Stimulated activated CD8-positive, alpha-beta memory T cell treated with anti-CD3 and anti-CD28 coated beads, Interleukin-7, amount 100 ng/mL, for 4 hours (primary cell): Measurements from ENCODE around the gene A1CF.
"Not testable (repeated sequence)": the region's sequence is repeated elsewhere in the genome, so short reads cannot be mapped to it uniquely, and the experiment has no call there.

ENCODE experiments used
- DNase-seq, 2 donors: peaks; one replicate each; pipeline ENCODE4 v3.0.0-alpha.2; 2020; ENCODE audit warnings: low read depth in 2 of 2

The A1CF gene

GRCh38 chr10:50885097-50885859, at the start of gene A1CF:
TSS of gene A1CF (minus strand) at chr10:50885627. CDS start at chr10:50859940, 25,687 bp downstream.
- DNase-seq = no peak

- DNase-seq = no peak
Measured at GRCh38 chr10:50931948-50932431, 46.6 kb upstream of the A1CF start.

- DNase-seq = no peak
Measured at GRCh38 chr10:50929670-50930069, 44.2 kb upstream of the A1CF start.

- DNase-seq = no peak
Measured at GRCh38 chr10:50928190-50928552, 42.7 kb upstream of the A1CF start.

GRCh38 chr10:50927522-50928189, 42.2 kb upstream of the A1CF start:
- DNase-seq = no peak

GRCh38 chr10:50923471-50923870, 38.0 kb upstream of the A1CF start:
- not testable (repeated sequence) for DNase-seq

GRCh38 chr10:50919010-50919409, 33.6 kb upstream of the A1CF start:
- no peak for DNase-seq

GRCh38 chr10:50918529-50918928, 33.1 kb upstream of the A1CF start:
- DNase-seq = no peak

GRCh38 chr10:50917486-50917885, 32.1 kb upstream of the A1CF start:
- DNase-seq = no peak

GRCh38 chr10:50909334-50910014, 24.0 kb upstream of the A1CF start:
- DNase-seq = no peak

- DNase-seq = no peak
Measured at GRCh38 chr10:50908366-50908765, 22.9 kb upstream of the A1CF start.

- DNase-seq = not testable (repeated sequence)
Measured at GRCh38 chr10:50905797-50906196, 20.4 kb upstream of the A1CF start.

- no peak for DNase-seq
Measured at GRCh38 chr10:50896721-50897120, 11.3 kb upstream of the A1CF start.

- no peak for DNase-seq
Measured at GRCh38 chr10:50894312-50894711, 8.9 kb upstream of the A1CF start.

GRCh38 chr10:50892467-50892866, 7.0 kb upstream of the A1CF start:
- DNase-seq = no peak

- no peak for DNase-seq
Measured at GRCh38 chr10:50884302-50884701, 1.1 kb downstream of the A1CF start.

GRCh38 chr10:50883629-50884028, 1.8 kb downstream of the A1CF start:
- no peak for DNase-seq

- DNase-seq = no peak
Measured at GRCh38 chr10:50882540-50882983, 2.9 kb downstream of the A1CF start.

GRCh38 chr10:50881046-50881445, 4.4 kb downstream of the A1CF start:
- not testable (repeated sequence) for DNase-seq

- no peak for DNase-seq
Measured at GRCh38 chr10:50876429-50876828, 9.0 kb downstream of the A1CF start.

GRCh38 chr10:50874723-50875122, 10.7 kb downstream of the A1CF start:
- no peak for DNase-seq

GRCh38 chr10:50866317-50866716, 19.1 kb downstream of the A1CF start:
- no peak for DNase-seq

GRCh38 chr10:50862719-50863118, 22.7 kb downstream of the A1CF start:
- DNase-seq = no peak
